Stimulated activated CD4-positive, alpha-beta T cell treated with anti-CD3 and anti-CD28 coated beads, Interleukin-15, amount 100 ng/mL, for 24 hours (primary cell): ENCODE measurements around the gene ZNF385B.

Experiments used
- DNase-seq: peaks from one replicate; pipeline ENCODE4 v3.0.0-alpha.2; 2020

Gene ZNF385B

DNA sequence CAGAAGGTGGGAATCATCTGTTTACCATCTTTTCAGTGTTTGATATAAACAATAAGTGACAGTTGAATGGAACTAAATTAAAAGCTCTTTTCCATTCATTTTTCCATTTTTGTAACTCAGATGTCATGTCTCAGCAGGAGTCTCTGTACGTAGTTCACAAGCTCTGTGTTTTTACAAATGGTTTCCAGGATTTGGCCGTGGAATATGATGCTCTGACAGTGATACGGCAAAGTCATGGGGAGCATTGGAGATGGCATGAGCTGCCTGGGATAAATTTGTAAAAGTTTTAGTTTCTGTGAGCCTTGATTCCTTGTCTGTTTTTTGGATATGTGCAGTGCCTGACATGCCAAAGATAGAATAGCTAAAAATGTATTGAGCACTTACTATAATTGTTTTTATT lies 428.7 kb downstream of the ZNF385B start:
- no peak for DNase-seq

DNA sequence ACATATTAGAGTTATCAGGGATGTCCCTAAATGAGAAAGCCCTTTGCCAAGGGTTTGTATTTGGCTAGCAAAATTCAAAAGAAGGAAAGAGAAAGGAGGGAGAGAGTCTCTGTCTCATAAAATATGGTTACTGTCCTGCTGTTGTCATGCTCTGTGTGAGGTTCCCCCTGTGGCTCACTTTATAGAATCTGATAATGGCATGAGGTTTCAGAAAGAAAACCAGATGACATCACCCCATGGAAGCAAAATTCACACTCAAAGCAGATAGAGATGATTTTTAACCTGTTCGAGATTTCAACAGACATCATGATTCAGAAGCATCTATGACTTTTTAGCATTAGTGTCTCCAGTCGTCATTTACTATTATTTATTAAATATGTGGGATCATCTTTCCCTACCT lies 431.8 kb downstream of the ZNF385B start:
- no peak for DNase-seq

DNA sequence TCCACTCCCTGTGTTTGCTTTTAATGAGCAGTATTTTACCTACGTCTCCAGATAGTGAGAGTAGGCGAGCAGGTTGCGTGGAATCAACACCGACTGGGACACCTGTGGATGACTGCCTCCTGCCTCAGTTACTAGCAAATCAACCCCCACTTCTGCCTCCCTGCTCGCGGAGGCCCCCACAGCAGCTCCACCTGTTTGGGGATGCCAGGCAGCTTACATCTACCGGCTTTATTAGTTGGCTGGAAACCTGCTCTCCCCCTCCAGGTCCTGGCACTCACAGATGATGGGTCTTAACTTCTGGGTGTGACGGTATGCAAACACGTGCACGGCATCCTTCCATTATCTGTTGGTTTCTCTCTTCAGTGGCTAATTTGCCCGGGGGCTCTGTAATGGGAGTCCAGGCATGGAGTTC lies 432.3 kb downstream of the ZNF385B start:
- no peak for DNase-seq

DNA sequence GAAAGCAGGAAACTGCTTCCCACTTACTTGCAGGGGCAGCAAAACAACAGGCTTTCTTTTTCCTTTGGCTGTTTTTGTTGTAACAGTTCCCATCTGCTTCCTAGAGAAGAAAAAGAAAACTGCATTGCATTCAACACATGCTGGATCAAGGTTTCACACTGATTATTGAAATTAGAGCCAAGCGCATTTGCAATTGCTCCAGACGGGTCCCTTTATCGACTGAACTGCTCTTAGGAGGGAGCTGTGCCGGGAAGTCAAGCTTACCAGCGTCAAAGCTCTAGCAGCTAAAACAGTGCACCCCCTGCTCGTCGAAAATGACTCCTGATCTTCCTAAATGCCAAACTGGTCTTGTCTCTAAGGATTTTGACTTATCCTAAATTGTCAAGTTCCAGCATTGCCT lies 432.8 kb downstream of the ZNF385B start:
- DNase-seq: no peak

DNA sequence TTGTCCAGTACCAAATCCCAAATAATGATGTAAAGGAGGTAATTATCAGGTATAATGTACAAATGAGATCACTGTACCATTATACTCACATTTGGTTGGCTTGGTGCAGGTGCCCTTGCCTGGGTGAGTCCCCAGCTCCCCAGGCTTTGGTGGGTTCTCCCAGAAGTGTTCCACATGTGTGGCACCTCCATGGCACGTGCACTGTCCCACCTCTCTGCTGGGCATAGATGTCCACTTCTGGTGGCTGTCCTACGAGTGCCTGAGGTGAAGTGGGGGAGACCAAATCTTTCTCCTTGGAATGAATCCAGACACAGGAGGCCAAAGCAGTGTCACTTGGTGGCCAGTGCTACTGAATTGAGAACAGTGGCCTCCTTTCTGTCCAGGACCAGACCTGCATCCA lies 434.3 kb downstream of the ZNF385B start:
- DNase-seq: no peak

DNA sequence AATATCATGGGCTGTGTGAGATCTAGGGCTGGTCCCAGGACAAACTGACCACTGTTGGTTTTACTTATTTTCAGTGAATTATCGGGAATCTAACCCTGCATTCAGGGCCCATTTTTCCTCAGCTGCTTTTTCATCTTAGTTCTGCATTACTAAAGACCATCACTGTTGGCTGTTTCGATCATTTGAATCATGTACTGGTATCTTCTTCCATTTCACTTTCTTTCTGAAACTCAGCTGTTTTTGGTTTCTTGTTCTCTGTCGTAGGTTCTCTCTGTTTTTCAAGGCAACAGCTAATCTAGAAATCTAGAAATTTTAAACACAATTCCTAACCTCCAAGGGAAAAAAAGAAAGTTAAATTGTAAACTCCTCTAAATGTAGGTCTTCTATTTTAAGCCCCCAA lies 436.8 kb downstream of the ZNF385B start:
- DNase-seq: no peak

DNA sequence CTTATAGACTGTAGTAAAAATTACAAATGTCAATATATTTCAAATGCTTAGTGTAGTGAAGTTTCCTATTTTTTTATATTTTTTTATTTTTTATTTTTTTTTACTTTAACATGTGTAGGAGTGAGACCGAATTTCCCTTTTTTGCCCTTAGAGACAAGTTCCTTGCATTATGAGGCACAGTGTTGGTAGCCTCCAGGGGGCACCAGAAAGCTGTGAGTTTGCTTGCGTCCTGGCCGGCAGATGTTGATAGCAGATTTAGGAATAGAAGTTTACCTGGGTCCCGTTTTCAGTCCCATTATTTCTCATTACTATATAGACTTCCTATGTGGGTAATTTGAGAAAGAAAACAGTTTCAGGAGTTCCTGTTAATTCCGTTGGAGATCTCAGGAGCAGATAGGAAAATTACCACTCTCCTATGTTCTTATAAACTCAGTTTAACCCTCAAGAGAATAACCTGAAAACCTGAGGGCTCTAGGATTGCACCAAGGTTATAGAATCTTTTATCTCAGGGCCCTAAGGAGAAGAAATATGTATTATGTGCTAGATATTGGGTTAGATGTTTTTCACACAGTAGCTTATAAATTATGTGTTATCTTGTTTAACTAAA lies 439.3 kb downstream of the ZNF385B start:
- DNase-seq: peak; percentile 67

DNA sequence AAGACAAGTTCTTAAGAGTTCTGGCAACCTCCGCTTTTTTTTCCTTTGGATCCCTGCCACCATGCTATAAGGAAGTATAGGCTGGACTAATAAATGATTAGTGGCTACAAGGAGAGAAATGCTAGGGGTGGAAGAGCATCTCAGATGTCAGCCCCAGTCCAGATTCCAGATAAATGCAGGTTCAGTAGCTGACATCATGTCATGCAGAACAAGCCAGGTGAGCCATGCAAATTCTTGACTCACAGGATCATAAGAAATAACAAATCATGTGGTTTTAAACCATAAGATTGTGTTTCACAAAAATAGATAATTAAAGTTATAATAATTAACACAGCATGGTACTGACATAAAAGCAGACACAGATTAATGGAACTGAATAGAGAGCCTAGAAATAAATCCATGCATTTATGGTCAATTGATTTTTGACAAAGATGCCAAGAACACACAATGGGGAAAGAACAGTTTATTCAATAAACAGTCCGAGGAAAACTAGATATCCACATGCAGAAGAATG lies 443.9 kb downstream of the ZNF385B start:
- no peak for DNase-seq

DNA sequence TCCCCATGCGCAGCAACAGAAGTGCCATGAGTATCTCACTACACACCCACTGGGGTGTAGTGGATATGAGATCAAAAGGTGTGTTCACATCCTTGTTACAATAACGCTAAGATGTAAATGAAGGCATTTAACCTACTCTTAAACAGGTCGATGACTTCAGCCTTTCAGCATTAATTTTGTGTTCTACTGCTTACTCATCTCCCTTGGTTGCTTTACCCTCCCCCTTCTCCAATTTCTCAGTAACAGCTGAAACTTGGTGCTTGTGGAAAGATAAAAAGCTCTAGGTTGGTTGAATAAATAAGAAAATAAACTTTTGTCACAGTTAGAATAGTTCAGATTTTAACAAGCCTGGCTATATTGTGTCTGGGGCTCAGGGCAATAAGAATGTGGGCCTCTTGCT lies 449.3 kb downstream of the ZNF385B start:
- no peak for DNase-seq

DNA sequence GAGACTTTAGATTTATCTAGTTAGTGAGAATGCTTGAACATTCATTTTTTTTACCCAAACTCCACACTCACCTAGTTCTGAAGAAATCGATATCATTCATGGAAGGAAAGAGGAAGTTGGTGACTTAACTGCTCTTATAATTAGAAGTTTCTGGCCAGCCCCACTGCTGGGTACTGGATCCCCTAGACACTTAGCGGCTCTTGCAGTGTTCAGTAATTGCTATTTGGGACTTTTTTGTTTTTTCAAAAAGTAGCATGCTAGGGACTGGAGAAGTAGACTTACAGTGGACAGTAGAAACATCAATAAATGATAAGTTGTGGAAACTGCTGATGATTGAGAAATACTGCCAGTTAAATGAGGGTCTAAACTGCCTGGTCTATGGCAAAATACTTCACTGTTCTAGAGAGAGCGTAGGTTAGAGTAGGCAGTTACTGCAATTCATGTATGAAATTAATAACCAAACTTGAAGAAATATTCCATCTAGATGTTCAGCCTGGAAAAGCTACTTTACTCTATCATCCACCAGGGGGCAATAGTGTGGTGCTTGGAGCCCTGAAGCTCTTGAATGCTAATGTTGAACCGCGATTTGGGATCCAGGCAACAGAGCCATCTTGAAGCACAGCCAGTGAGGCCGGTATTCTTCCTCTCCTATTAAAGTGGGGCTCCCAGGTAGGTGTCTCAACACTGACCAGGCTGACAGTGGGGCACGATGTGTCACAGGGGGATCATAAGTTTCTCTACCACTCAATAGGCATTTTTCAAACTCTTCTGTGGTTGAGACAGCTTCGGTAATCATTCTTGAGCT lies 450.7 kb downstream of the ZNF385B start:
- peak; percentile 34 for DNase-seq

DNA sequence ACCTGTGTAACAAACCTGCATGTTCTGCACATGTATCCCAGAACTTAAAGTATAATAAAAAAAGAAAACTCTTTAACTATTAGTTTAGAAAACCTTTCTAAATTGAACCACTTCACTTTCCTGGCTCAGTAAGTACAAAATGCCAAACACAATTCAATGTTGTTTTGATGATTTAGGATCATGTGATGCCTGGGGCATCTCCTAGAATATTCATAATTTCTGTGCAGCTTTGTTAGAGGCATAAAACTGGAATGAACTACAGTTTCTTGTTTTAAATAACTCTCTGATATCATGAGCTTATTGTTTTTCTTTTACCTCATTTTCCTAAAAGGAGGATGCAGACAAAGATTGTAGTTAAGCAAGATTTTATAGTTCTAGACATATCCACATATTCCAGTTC lies 457.8 kb downstream of the ZNF385B start:
- no peak for DNase-seq

DNA sequence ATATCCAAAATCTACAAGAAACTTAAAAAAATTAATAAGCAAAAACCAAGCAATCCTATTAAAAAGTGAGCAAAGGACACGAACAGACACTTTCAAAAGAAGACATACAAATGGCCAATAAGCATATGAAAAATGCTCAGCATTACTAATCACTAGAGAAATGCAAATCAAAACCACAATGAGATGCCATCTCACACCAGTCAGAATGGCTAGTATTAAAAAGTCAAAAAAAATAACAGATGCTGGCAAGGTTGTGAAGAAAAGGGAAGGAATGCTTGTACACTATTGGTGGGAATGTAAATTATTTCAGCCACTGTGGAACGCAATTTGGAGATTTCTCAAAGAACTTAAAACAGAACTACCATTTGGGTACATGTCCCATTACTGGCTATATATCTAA lies 467.9 kb downstream of the ZNF385B start:
- DNase-seq: no peak
